ENCODE data around the gene PKDREJ. TPM values are rescaled to one million over a fixed set of nuclear protein-coding genes. Genes with fewer than 3 reads are reported as not detected.

PKDREJ gene
- total RNA-seq, 1 donor from 2014 or later: not detected

DNA sequence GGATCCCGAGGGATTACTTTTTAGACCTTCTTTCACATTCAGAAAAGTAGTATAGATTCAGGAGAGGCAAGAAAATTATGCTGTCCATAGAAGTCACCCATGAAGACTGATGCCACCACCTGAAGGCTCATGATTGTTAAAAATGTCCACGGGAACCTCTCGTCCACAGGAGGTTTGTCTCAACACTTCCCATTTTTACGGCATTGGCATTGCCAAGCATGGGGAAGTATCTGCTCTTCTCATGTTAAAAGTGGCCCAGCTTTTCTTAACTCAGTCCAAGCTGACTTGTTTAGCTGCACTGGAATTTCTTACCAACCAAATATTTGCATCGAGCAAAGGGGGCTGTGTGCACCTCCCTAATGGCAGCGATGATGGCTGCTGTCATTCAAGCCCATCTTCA, 22.6 kb downstream of the PKDREJ start:
- H3K9ac ChIP-seq (ENCODE audit: low read depth in 1 of 3, low read length in 3 of 3): no peak overlapping the region
- H3K4me1 ChIP-seq (ENCODE audit: control insufficient read depth in 3 of 3, insufficient read depth in 3 of 3, low read length in 3 of 3): peaks cover 30 to 53% (median 46%) of the 10 kb centered on the region in 3 donors
- no peaks in the 10 kb centered on the region for H3K9me3 ChIP-seq (ENCODE audit: control insufficient read depth in 3 of 3, low read length in 3 of 3)
- H3K4me3 ChIP-seq (ENCODE audit: low read length in 3 of 3): peak overlapping the region in 1 of 3 donors; percentile 9
- no peaks in the 10 kb centered on the region for H3K27me3 ChIP-seq (ENCODE audit: control insufficient read depth in 3 of 3, insufficient read depth in 3 of 3, low read length in 3 of 3)
- H3K27ac ChIP-seq (ENCODE audit: low read depth, low read length): peak overlapping the region; percentile 30
- peaks cover 15 to 30% (median 19%) of the 10 kb centered on the region in 3 donors for H3K36me3 ChIP-seq (ENCODE audit: control insufficient read depth in 3 of 3, insufficient read depth in 3 of 3, low read length in 3 of 3)

DNA sequence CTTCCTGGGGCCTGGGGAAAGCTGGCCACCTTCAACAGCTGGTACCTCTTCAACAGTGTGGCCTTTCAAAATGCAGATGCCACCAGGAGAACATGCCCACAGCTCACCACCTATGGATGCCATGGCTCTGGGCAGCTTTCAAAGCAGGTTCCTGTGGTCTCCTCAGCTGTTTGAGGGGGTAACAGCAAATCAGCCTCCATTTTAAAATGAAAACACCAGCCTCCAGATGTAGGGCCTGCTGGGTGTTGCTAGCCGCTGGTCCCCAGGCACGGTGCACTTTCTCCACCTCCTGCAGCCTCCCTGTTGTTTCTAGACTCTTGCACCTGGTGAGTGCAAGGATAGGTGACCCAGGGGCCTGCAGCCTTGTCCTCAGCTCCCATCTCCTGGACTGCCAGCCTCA, 23.1 kb downstream of the PKDREJ start:
- no peak overlapping the region for H3K4me3 ChIP-seq (ENCODE audit: low read length in 3 of 3)
- peak overlapping the region; percentile 30 for H3K27ac ChIP-seq (ENCODE audit: low read depth, low read length)
- no peak overlapping the region for H3K9ac ChIP-seq (ENCODE audit: low read depth in 1 of 3, low read length in 3 of 3)
- no peaks in the 10 kb centered on the region for H3K9me3 ChIP-seq (ENCODE audit: control insufficient read depth in 3 of 3, low read length in 3 of 3)
- peaks cover 19 to 34% (median 23%) of the 10 kb centered on the region in 3 donors for H3K36me3 ChIP-seq (ENCODE audit: control insufficient read depth in 3 of 3, insufficient read depth in 3 of 3, low read length in 3 of 3)
- no peaks in the 10 kb centered on the region for H3K27me3 ChIP-seq (ENCODE audit: control insufficient read depth in 3 of 3, insufficient read depth in 3 of 3, low read length in 3 of 3)
- peaks cover 26 to 49% (median 42%) of the 10 kb centered on the region in 3 donors for H3K4me1 ChIP-seq (ENCODE audit: control insufficient read depth in 3 of 3, insufficient read depth in 3 of 3, low read length in 3 of 3)

DNA sequence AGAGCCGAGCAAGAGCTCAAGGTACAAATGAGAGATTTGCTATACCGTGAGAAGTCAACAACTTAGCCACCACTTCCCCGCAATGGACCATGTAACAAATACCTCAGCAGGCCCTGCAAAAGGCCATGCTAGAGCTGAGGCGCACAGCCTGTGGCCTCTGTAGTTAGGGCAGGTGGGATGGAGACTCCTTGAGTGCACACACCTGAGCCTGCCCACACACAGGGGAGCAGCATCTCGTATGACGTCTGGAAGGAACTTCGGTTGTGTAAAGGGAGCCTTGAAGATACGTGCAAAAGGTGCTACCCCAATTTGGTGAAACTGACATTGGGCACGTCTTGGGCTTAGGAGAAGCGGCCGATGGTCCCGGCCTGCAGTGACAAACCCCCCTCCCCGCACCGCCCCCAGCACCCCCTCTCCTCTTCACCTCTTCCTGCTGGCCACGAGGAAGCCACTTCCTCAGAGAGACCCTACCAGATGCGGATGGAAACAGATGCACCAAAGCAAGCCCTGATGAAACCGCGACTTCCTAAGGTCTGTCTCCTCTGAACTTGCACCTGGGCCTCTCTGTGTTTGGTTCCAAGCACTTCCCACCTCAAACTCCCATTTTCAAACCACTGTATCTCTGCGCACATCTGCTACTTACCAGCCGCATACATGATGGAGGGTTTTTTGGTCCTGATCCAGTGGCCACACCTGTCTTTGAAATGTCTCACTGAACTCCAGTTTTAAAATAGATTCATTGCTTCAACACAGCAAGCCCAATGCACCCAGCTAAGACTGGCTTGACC, 23.7 kb downstream of the PKDREJ start:
- H3K27ac ChIP-seq (ENCODE audit: low read depth, low read length): peak overlapping the region; percentile 30

DNA sequence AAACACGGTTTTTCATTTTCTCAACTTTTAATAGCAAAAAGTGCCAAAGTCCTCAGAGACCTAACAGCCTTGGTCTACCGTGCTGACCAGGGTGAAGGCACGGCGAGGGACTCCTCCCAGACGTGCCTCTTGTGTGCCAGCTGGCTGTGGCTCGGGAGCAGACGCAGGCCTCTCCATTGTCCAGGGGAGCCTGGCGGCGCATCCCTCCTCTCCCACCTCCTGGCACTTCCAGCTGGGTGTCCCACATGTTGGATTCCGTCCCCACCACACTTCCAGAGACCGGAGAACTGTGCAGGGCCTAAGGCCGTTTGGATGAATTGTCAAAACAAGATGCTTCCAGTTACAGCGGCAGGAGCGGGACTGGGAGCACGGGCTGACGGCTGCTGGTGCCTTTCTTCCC, 24.6 kb downstream of the PKDREJ start:
- Histone ChIP-seq H3K27ac (ENCODE audit: low read depth, low read length) (no peak overlapping the region), H3K4me1 (ENCODE audit: control insufficient read depth in 3 of 3, insufficient read depth in 3 of 3, low read length in 3 of 3) (peaks cover 24 to 42% (median 41%) of the 10 kb centered on the region in 3 donors), H3K36me3 (ENCODE audit: control insufficient read depth in 3 of 3, insufficient read depth in 3 of 3, low read length in 3 of 3) (peaks cover 13 to 25% (median 19%) of the 10 kb centered on the region in 3 donors), H3K9ac (ENCODE audit: low read depth in 1 of 3, low read length in 3 of 3) (no peak overlapping the region), H3K4me3 (ENCODE audit: low read length in 3 of 3) (no peak overlapping the region), H3K27me3 (ENCODE audit: control insufficient read depth in 3 of 3, insufficient read depth in 3 of 3, low read length in 3 of 3) (no peaks in the 10 kb centered on the region), H3K9me3 (ENCODE audit: control insufficient read depth in 3 of 3, low read length in 3 of 3) (no peaks in the 10 kb centered on the region)

More for the DNA sequence above, 23.7 kb downstream of the PKDREJ start:
- H3K9ac ChIP-seq (ENCODE audit: low read depth in 1 of 3, low read length in 3 of 3): peak overlapping the region in 1 of 3 donors; percentile 28
- H3K9me3 ChIP-seq (ENCODE audit: control insufficient read depth in 3 of 3, low read length in 3 of 3): no peaks in the 10 kb centered on the region
- H3K4me1 ChIP-seq (ENCODE audit: control insufficient read depth in 3 of 3, insufficient read depth in 3 of 3, low read length in 3 of 3): peaks cover 23 to 42% (median 36%) of the 10 kb centered on the region in 3 donors
- H3K27me3 ChIP-seq (ENCODE audit: control insufficient read depth in 3 of 3, insufficient read depth in 3 of 3, low read length in 3 of 3): no peaks in the 10 kb centered on the region
- no peak overlapping the region for H3K4me3 ChIP-seq (ENCODE audit: low read length in 3 of 3)
- peaks cover 18 to 34% (median 19%) of the 10 kb centered on the region in 3 donors for H3K36me3 ChIP-seq (ENCODE audit: control insufficient read depth in 3 of 3, insufficient read depth in 3 of 3, low read length in 3 of 3)

DNA sequence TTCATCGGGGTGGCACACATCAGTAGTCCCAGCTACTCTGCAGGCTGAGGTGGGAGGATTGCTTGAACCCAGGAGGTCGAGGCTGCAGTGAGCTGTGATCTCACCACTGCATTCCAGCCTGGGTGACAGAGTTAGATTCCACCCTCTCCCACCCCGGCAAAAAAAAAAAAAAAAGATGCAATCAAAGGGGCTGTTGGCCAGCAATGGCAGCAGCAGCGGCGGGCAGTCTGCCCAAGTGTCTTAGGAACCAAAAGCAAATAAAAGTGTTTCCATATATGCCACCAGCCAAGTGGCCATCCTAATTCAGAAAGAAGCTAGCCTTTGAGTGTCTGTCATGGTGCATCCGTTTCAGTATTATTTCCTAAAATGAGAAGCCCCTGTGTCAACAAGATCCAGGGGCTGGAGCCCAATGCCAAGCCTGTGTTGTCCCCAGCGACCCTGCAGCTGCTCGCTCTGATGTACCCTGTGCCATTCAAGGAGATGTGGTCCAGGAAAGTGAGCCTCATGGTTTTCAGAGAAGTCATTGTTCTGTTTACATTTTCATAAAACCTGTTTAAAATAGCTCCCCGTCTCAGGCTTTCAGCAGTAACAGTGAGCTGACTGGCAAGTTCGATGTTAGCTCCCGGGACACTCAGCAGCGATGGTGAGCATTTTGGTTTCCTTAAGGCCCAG, 25.6 kb downstream of the PKDREJ start:
- Histone ChIP-seq H3K36me3 (ENCODE audit: control insufficient read depth in 3 of 3, insufficient read depth in 3 of 3, low read length in 3 of 3) (peaks cover 11 to 22% (median 11%) of the 10 kb centered on the region in 3 donors), H3K27me3 (ENCODE audit: control insufficient read depth in 3 of 3, insufficient read depth in 3 of 3, low read length in 3 of 3) (no peaks in the 10 kb centered on the region), H3K4me3 (ENCODE audit: low read length in 3 of 3) (no peak overlapping the region), H3K4me1 (ENCODE audit: control insufficient read depth in 3 of 3, insufficient read depth in 3 of 3, low read length in 3 of 3) (peaks cover 31 to 49% (median 47%) of the 10 kb centered on the region in 3 donors), H3K9ac (ENCODE audit: low read depth in 1 of 3, low read length in 3 of 3) (no peak overlapping the region), H3K27ac (ENCODE audit: low read depth, low read length) (peak overlapping the region; percentile 46), H3K9me3 (ENCODE audit: control insufficient read depth in 3 of 3, low read length in 3 of 3) (no peaks in the 10 kb centered on the region)

DNA sequence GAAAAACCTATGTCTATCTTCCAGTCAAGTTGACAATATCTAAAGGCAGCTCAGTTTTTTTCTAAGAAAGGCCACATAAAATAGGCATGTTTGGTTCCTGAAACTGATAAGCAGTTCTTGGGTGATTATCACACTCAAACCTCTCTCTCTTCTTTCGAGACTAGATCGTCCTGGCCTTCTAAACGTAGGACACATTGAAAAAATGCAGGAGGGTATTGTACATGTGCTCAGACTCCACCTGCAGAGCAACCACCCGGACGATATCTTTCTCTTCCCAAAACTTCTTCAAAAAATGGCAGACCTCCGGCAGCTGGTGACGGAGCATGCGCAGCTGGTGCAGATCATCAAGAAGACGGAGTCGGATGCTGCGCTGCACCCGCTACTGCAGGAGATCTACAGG, 28.2 kb downstream of the PKDREJ start:
- Histone ChIP-seq H3K36me3 (ENCODE audit: control insufficient read depth in 3 of 3, insufficient read depth in 3 of 3, low read length in 3 of 3) (peaks cover 13 to 29% (median 16%) of the 10 kb centered on the region in 3 donors), H3K4me3 (ENCODE audit: low read length in 3 of 3) (no peak overlapping the region), H3K4me1 (ENCODE audit: control insufficient read depth in 3 of 3, insufficient read depth in 3 of 3, low read length in 3 of 3) (peaks cover 14 to 36% (median 32%) of the 10 kb centered on the region in 3 donors), H3K27me3 (ENCODE audit: control insufficient read depth in 3 of 3, insufficient read depth in 3 of 3, low read length in 3 of 3) (no peaks in the 10 kb centered on the region), H3K27ac (ENCODE audit: low read depth, low read length) (no peak overlapping the region), H3K9ac (ENCODE audit: low read depth in 1 of 3, low read length in 3 of 3) (no peak overlapping the region), H3K9me3 (ENCODE audit: control insufficient read depth in 3 of 3, low read length in 3 of 3) (no peaks in the 10 kb centered on the region)

DNA sequence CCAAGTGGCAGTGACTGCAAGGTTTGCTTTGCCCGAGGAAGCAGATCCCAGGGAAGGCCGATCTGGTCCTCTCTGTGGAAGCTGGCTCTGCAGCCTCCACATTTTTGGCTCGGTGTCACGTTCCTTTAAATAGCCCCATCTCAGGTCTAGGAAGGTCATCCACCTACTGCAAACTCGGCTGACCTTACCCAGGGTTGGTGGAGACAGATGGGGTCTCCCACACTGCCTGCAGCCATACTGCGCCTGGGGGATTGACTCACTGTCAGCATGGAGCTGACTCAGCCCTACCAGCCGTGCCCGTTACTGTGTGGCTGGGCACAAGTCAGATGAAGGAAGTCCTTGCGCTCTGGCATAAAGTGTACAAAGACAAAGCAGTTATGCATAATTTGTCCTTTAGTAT, 29.9 kb downstream of the PKDREJ start:
- Histone ChIP-seq H3K4me3 (ENCODE audit: low read length in 3 of 3) (no peak overlapping the region), H3K9me3 (ENCODE audit: control insufficient read depth in 3 of 3, low read length in 3 of 3) (no peaks in the 10 kb centered on the region), H3K4me1 (ENCODE audit: control insufficient read depth in 3 of 3, insufficient read depth in 3 of 3, low read length in 3 of 3) (peaks cover 10 to 22% (median 21%) of the 10 kb centered on the region in 3 donors), H3K36me3 (ENCODE audit: control insufficient read depth in 3 of 3, insufficient read depth in 3 of 3, low read length in 3 of 3) (peaks cover 13 to 23% (median 13%) of the 10 kb centered on the region in 3 donors), H3K9ac (ENCODE audit: low read depth in 1 of 3, low read length in 3 of 3) (peak overlapping the region in 1 of 3 donors; percentile 71), H3K27ac (ENCODE audit: low read depth, low read length) (peak overlapping the region; percentile 48), H3K27me3 (ENCODE audit: control insufficient read depth in 3 of 3, insufficient read depth in 3 of 3, low read length in 3 of 3) (no peaks in the 10 kb centered on the region)

DNA sequence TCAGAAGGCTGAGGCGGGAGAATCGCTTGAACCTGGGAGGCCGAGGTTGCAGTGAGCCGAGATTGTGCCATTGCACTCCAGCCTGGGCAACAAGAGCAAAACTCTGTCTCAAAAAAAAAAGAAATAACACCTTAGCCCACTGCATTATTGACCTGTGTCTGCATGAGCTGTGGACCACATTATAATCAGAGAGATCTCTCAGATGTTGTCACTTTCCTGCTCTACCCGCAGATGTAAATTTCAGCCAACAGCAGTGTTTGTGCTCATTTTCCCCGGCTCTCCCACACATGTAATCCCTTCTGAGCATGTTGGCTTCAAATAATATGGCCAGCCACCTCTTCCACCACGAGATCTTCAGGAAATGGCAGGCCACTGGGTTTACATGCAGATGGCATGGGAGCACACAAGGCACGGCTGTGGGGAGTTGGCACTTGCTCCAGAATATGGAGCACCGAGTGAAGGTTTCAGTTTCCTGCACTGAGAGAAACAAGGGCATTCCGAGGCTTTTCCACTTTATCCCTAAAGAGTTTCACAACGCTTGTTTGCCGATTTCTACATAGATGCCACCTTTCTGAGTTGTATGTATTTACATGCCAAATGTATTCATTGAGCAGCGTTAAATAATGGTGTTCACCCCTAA, 32.8 kb downstream of the PKDREJ start:
- H3K36me3 ChIP-seq (ENCODE audit: control insufficient read depth in 3 of 3, insufficient read depth in 3 of 3, low read length in 3 of 3): peaks cover 16 to 22% (median 17%) of the 10 kb centered on the region in 3 donors
- no peak overlapping the region for H3K4me3 ChIP-seq (ENCODE audit: low read length in 3 of 3)
- no peak overlapping the region for H3K27ac ChIP-seq (ENCODE audit: low read depth, low read length)
- no peaks in the 10 kb centered on the region for H3K9me3 ChIP-seq (ENCODE audit: control insufficient read depth in 3 of 3, low read length in 3 of 3)
- H3K27me3 ChIP-seq (ENCODE audit: control insufficient read depth in 3 of 3, insufficient read depth in 3 of 3, low read length in 3 of 3): no peaks in the 10 kb centered on the region
- peaks cover 8 to 11% (median 10%) of the 10 kb centered on the region in 3 donors for H3K4me1 ChIP-seq (ENCODE audit: control insufficient read depth in 3 of 3, insufficient read depth in 3 of 3, low read length in 3 of 3)
- no peak overlapping the region for H3K9ac ChIP-seq (ENCODE audit: low read depth in 1 of 3, low read length in 3 of 3)

DNA sequence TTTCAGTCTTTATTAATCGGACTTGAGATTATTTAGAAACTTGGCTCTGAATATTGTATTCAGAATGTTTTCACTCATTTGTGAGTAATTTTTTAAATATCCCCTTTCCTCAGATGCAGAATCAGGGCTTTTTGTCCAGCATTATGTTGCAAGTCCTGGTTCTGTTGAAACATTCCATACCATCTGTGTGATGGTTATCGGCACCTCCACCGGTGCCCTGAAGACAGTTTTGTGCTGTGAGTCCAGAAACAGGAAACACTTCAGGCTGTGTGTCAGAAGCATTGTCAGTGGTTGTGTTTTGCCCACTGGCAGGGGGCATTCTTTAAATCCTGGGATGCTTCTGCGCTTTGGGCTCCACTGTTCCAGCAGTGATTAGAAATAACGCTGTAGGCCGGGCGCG, 33.4 kb downstream of the PKDREJ start:
- Histone ChIP-seq H3K36me3 (ENCODE audit: control insufficient read depth in 3 of 3, insufficient read depth in 3 of 3, low read length in 3 of 3) (peaks cover 14 to 18% (median 16%) of the 10 kb centered on the region in 3 donors), H3K9me3 (ENCODE audit: control insufficient read depth in 3 of 3, low read length in 3 of 3) (no peaks in the 10 kb centered on the region), H3K9ac (ENCODE audit: low read depth in 1 of 3, low read length in 3 of 3) (no peak overlapping the region), H3K27ac (ENCODE audit: low read depth, low read length) (no peak overlapping the region), H3K4me3 (ENCODE audit: low read length in 3 of 3) (no peak overlapping the region), H3K4me1 (ENCODE audit: control insufficient read depth in 3 of 3, insufficient read depth in 3 of 3, low read length in 3 of 3) (peaks cover 8 to 11% (median 10%) of the 10 kb centered on the region in 3 donors), H3K27me3 (ENCODE audit: control insufficient read depth in 3 of 3, insufficient read depth in 3 of 3, low read length in 3 of 3) (no peaks in the 10 kb centered on the region)

Measured in skeletal muscle tissue (tissue), 4 donors.